ENCODE results near the gene LEAP2. TPM values are rescaled to one million over a fixed set of nuclear protein-coding genes. Genes with fewer than 3 reads are reported as not detected.

Gene LEAP2
- 2.5 and 3.3 TPM in 2 replicates for total RNA-seq

- Mint-ChIP-seq H3K4me3 (no peak within 1 kb of the TSS), H3K36me3 (ENCODE audit: low read depth) (peaks cover 56% of the 10 kb centered on the region), H3K27me3 (no peaks in the 10 kb centered on the region), H3K9me3 (no peaks in the 10 kb centered on the region), H3K27ac (peak within 1 kb of the TSS; percentile 6), H3K4me1 (no peaks in the 10 kb centered on the region)
- ChIA-PET POLR2A (interaction anchor here (0.6 kb wide), 1 partner anchor 1237 kb away, joined by 3 read pairs; no protein-coding TSS in a partner anchor), CTCF (no interaction called here)
- DNase-seq (no peak), ATAC-seq (ENCODE audit: low read depth) (no peak)
- intact Hi-C loops (cut with micrococcal nuclease) = no loop called here
- TF ChIP-seq CTCF (IDR thresholded peaks at IDR 0.05) = no peak
Observed at GRCh38 chr5:132873119-132873929, at the start of gene LEAP2. Gene LEAP2 (plus strand): TSS chr5:132873668. CDS start chr5:132873695, 27 bp downstream.

GRCh38 chr5:132824426-132824825 lies 49.0 kb upstream of the LEAP2 start:
- no peak for TF ChIP-seq CTCF (IDR thresholded peaks at IDR 0.05)
- peaks cover 14% of the 10 kb centered on the region for H3K4me1 Mint-ChIP-seq
- intact Hi-C loops (cut with micrococcal nuclease) = no loop called here
- no peak overlapping the region for H3K4me3 Mint-ChIP-seq
- H3K27me3 Mint-ChIP-seq = peaks cover 43% of the 10 kb centered on the region
- CTCF ChIA-PET = no interaction called here
- POLR2A ChIA-PET = interaction anchor here (0.6 kb wide), 1 partner anchor 34 kb away, joined by 5 read pairs; no protein-coding TSS in a partner anchor
- H3K27ac Mint-ChIP-seq = no peak overlapping the region
- H3K9me3 Mint-ChIP-seq = no peaks in the 10 kb centered on the region
- no peak for DNase-seq
- no peak for ATAC-seq (ENCODE audit: low read depth)
- no peaks in the 10 kb centered on the region for H3K36me3 Mint-ChIP-seq (ENCODE audit: low read depth)

- no peak for TF ChIP-seq CTCF (IDR thresholded peaks at IDR 0.05)
- Mint-ChIP-seq H3K4me1 (peaks cover 11% of the 10 kb centered on the region), H3K27me3 (peaks cover 42% of the 10 kb centered on the region), H3K36me3 (ENCODE audit: low read depth) (no peaks in the 10 kb centered on the region), H3K27ac (no peak overlapping the region), H3K9me3 (no peaks in the 10 kb centered on the region), H3K4me3 (no peak overlapping the region)
- intact Hi-C loops (cut with micrococcal nuclease) = no loop called here
- ChIA-PET CTCF (interaction anchor here (1.0 to 1.3 kb wide), 2 partner anchors 10 to 439 kb away, joined by 3 read pairs; no protein-coding TSS in a partner anchor), POLR2A (no interaction called here)
- DNase-seq (no peak), ATAC-seq (ENCODE audit: low read depth) (peak; percentile 4)
Observed at GRCh38 chr5:132825033-132825833, 48.2 kb upstream of the LEAP2 start.

- Mint-ChIP-seq H3K4me3 (no peak overlapping the region), H3K27ac (no peak overlapping the region), H3K36me3 (ENCODE audit: low read depth) (no peaks in the 10 kb centered on the region), H3K9me3 (no peaks in the 10 kb centered on the region), H3K27me3 (peaks cover 39% of the 10 kb centered on the region), H3K4me1 (peaks cover 9% of the 10 kb centered on the region)
- TF ChIP-seq CTCF (IDR thresholded peaks at IDR 0.05) = no peak
- ChIA-PET CTCF (interaction anchor here (1.0 to 1.3 kb wide), 2 partner anchors 9 to 440 kb away, joined by 3 read pairs; no protein-coding TSS in a partner anchor), POLR2A (no interaction called here)
- DNase-seq (no peak), ATAC-seq (ENCODE audit: low read depth) (peak; percentile 33)
- intact Hi-C loops (cut with micrococcal nuclease) = no loop called here
Observed at GRCh38 chr5:132825834-132826391, 47.6 kb upstream of the LEAP2 start.

Measured in activated B cell treated with CpG ODN at 0.5 μM for 24 hours (primary cell).